ENCODE results near the gene B3GALT5. TPM values are rescaled to one million over a fixed set of nuclear protein-coding genes. Genes with fewer than 3 reads are reported as not detected.

Gene B3GALT5
- total RNA-seq, 4 donors from 2014 or later, result 0.13 to 1.3 (median 0.77) TPM

DNA sequence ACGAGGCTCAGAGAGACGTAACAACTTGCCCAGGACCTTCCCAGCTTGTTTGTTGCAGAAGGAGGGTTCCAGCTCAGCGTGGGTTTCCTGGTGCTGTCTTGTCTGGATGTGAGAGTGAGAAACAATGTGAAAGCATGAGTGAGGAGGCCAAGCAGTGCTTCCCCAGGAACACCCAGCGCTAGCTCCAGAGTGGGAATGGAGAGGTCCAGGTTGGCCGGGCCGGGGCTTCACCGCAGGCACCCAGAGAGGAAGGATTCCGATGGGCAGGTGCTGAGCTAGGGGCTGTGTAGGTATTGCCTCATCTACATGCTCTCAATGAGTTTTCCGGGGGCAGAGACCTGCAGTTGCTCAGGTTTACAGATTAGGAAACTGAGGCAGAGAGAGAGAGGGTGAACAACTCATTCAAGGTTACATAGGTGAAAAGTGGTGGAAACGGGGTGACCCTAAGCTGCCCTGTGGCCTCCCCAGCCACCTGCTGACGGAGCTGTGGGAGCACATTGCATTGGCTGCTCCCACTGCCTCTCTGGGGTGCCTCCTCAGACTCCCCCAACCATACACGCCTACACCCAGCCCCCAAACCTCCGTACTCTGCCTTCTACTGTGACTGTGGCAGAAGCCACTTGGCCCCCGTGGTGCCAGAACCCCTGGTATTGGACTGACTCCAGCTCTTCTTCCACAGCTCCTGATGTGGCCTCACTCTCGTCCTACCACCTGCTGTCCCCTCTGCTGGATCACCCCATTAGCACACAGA lies 51.2 kb downstream of the B3GALT5 start:
- peaks cover 0 to 15% (median 6%) of the 10 kb centered on the region in 3 donors for H3K4me1 ChIP-seq
- H3K4me3 ChIP-seq, result no peak overlapping the region
- 90 to 96% methylated on average over 4 to 7 of the region's 15 CpGs for WGBS, 2 donors (ENCODE audit: low coverage in 1 of 2)
- no peak for ATAC-seq
- TF ChIP-seq POLR2AphosphoS5 (IDR thresholded peaks at IDR 0.05) (no peak), POLR2A (IDR thresholded peaks at IDR 0.05) (no peak), EP300 (IDR thresholded peaks at IDR 0.05) (no peak)
- TF ChIP-seq, protein P1, sequence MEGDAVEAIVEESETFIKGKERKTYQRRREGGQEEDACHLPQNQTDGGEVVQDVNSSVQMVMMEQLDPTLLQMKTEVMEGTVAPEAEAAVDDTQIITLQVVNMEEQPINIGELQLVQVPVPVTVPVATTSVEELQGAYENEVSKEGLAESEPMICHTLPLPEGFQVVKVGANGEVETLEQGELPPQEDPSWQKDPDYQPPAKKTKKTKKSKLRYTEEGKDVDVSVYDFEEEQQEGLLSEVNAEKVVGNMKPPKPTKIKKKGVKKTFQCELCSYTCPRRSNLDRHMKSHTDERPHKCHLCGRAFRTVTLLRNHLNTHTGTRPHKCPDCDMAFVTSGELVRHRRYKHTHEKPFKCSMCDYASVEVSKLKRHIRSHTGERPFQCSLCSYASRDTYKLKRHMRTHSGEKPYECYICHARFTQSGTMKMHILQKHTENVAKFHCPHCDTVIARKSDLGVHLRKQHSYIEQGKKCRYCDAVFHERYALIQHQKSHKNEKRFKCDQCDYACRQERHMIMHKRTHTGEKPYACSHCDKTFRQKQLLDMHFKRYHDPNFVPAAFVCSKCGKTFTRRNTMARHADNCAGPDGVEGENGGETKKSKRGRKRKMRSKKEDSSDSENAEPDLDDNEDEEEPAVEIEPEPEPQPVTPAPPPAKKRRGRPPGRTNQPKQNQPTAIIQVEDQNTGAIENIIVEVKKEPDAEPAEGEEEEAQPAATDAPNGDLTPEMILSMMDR (IDR thresholded peaks at IDR 0.05), result no peak
- no peak overlapping the region for H3K27ac ChIP-seq
- H3K9me3 ChIP-seq, result no peaks in the 10 kb centered on the region
- H3K27me3 ChIP-seq, result no peaks in the 10 kb centered on the region
- H3K36me3 ChIP-seq, result no peaks in the 10 kb centered on the region

DNA sequence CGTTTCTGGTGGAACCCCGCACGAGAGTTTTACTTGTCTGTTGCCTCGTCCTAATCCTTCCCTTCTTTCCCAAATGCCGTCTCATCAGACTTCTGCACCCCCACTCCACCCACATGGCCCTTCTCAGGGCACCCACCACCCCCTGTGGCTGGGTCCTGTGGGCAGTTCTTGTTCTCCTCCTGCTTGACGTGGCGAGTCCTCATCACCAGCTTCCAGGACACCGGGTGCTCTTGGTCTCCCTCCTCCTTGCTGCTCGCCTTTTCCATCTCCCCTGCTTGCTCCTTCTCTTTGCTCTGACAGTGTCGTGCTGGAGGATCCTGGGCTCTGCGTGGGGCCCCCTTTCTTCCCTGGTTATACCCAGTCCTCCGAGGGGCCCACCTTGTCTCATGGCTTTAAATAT lies 51.8 kb downstream of the B3GALT5 start:
- Histone ChIP-seq H3K4me1 (peaks cover 0 to 14% (median 6%) of the 10 kb centered on the region in 3 donors), H3K9me3 (no peaks in the 10 kb centered on the region), H3K36me3 (no peaks in the 10 kb centered on the region), H3K27ac (no peak overlapping the region), H3K27me3 (no peaks in the 10 kb centered on the region), H3K4me3 (no peak overlapping the region)
- no peak for ATAC-seq
- WGBS, 2 donors (ENCODE audit: low coverage in 1 of 2), result 89 to 94% methylated on average over 4 to 12 of the region's 12 CpGs
- TF ChIP-seq, protein P1 (IDR thresholded peaks at IDR 0.05), result no peak
- no peak for TF ChIP-seq EP300 (IDR thresholded peaks at IDR 0.05)
- TF ChIP-seq POLR2A (IDR thresholded peaks at IDR 0.05), result no peak
- TF ChIP-seq POLR2AphosphoS5 (IDR thresholded peaks at IDR 0.05), result no peak

DNA sequence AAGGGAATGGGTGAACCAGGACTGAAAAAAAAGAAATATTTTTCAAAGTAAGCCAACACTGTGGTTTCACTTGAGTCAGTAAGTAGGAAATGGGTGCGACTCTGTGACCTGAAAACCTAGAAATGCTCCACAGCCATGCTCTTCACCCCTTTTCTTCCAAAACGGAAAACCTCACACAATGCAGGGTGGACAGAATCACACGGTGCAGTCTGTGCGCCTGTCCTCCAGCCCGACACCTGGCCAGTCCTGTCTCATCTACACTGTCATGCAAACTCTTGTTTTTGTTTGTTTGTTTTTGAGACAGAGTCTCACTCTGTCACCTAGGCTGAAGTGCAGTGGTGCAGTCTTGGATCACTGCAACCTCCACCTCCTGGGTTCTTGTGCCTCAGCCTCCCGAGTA lies 53.3 kb downstream of the B3GALT5 start:
- Histone ChIP-seq H3K9me3 (no peaks in the 10 kb centered on the region), H3K4me3 (no peak overlapping the region), H3K27me3 (no peaks in the 10 kb centered on the region), H3K27ac (no peak overlapping the region), H3K36me3 (no peaks in the 10 kb centered on the region), H3K4me1 (no peaks in the 10 kb centered on the region)
- TF ChIP-seq EP300 (IDR thresholded peaks at IDR 0.05) (no peak), POLR2AphosphoS5 (IDR thresholded peaks at IDR 0.05) (no peak), POLR2A (IDR thresholded peaks at IDR 0.05) (no peak)
- TF ChIP-seq, protein P1 (IDR thresholded peaks at IDR 0.05), result no peak
- WGBS, 2 donors (ENCODE audit: low coverage in 1 of 2), result 91 to 93% methylated on average over 5 to 6 of the region's 6 CpGs
- ATAC-seq, result no peak

DNA sequence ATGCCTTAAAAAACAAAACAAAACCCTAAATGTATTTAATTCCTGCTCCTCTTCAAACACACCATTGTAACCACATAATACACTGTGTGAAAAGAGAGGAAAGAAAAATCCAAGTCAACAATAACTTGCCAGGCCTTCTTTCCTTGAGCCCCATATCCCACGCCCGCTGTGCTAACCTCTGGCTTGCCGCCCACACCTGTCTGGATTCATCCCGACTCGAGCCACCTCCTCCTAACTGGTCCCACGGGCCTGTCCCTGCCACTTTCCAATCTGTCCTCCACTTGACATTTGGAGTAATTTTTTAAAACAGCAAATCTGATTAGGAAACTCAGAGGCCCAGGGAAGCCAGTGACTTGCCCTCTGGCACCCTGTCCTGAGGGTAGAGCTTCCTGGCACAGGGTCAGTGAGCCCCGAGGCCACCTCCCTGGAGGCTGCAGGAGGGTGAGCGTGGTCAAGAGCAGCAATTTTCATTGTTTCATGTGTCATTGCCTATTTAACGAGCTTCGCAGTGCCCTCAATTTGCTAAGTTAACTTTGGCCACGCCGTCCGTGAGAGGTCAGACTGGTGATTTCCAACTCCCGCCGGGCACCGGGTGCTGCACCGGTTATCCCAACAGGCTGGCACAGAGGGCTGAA lies 54.1 kb downstream of the B3GALT5 start:
- Histone ChIP-seq H3K27ac (no peak overlapping the region), H3K36me3 (no peaks in the 10 kb centered on the region), H3K9me3 (no peaks in the 10 kb centered on the region), H3K4me1 (no peaks in the 10 kb centered on the region), H3K27me3 (no peaks in the 10 kb centered on the region), H3K4me3 (no peak overlapping the region)
- WGBS, 2 donors (ENCODE audit: low coverage in 1 of 2), result 88 to 94% methylated on average over 7 to 17 of the region's 17 CpGs
- ATAC-seq, result no peak
- no peak for TF ChIP-seq POLR2A (IDR thresholded peaks at IDR 0.05)
- TF ChIP-seq, protein P1 (IDR thresholded peaks at IDR 0.05), result no peak
- no peak for TF ChIP-seq POLR2AphosphoS5 (IDR thresholded peaks at IDR 0.05)
- TF ChIP-seq EP300 (IDR thresholded peaks at IDR 0.05), result no peak

Data from gastroesophageal sphincter (tissue), 4 donors.